ENCODE results near the gene PFDN4. TPM values are rescaled to one million over a fixed set of nuclear protein-coding genes. Genes with fewer than 3 reads are reported as not detected.

PFDN4 gene
- polyA plus RNA-seq, 1 experiment: 104 TPM

DNA sequence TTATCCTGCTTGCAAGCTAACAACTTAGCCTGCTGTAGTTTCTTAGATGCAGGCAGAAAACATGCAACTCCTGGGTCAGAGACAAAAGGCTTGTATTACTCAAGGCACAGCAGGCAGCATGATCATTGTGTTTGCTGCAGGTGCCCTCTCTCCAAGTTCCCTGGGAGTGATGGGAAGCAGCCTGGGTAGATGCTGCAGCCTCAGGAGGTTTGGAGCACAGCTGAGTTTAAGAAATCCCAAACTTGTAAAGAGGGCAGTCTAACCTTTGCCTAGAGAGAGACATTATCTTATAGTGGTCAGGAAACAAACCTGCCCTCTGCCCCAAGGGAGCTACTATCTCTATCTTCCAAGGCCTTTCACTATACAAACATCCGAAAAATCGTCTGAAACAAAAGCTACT, 61.1 kb downstream of the PFDN4 start:
- Histone ChIP-seq H3K9me3 (ENCODE audit: control insufficient read depth, insufficient read depth, low read length) (no peaks in the 10 kb centered on the region), H3K27me3 (ENCODE audit: control insufficient read depth, insufficient read depth, low read length) (peaks cover 3% of the 10 kb centered on the region), H3K27ac (ENCODE audit: low read depth, low read length) (no peak overlapping the region), H3K4me3 (ENCODE audit: low read depth, low read length) (no peak overlapping the region)
- no peak for DNase-seq (ENCODE audit: low read depth, low spot score)
- POLR2A ChIA-PET: no interaction called here
- TF ChIP-seq, protein P1, sequence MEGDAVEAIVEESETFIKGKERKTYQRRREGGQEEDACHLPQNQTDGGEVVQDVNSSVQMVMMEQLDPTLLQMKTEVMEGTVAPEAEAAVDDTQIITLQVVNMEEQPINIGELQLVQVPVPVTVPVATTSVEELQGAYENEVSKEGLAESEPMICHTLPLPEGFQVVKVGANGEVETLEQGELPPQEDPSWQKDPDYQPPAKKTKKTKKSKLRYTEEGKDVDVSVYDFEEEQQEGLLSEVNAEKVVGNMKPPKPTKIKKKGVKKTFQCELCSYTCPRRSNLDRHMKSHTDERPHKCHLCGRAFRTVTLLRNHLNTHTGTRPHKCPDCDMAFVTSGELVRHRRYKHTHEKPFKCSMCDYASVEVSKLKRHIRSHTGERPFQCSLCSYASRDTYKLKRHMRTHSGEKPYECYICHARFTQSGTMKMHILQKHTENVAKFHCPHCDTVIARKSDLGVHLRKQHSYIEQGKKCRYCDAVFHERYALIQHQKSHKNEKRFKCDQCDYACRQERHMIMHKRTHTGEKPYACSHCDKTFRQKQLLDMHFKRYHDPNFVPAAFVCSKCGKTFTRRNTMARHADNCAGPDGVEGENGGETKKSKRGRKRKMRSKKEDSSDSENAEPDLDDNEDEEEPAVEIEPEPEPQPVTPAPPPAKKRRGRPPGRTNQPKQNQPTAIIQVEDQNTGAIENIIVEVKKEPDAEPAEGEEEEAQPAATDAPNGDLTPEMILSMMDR (IDR thresholded peaks at IDR 0.05; ENCODE audit: low read depth, low read length): no peak
- CTCF ChIA-PET: no interaction called here

Other genes with a start within 250 kb of the PFDN4 start
- not detected in 2 replicates for gene BCAS1, start 137.5 kb upstream of the PFDN4 start, polyA plus RNA-seq (2011; rRNA removed)
- gene CYP24A1, start 34.1 kb upstream of the PFDN4 start, polyA plus RNA-seq (2011; rRNA removed): 2.1 TPM in 1 of 2 replicates, not detected in the other

All from AG04450 (cell line).